ENCODE measurements around the gene FMNL2. TPM values are rescaled to one million over a fixed set of nuclear protein-coding genes. Genes with fewer than 3 reads are reported as not detected.
"Not testable (repeated sequence)": the region's sequence is repeated elsewhere in the genome, so short reads cannot be mapped to it uniquely, and the experiment has no call there.

Gene FMNL2
- total RNA-seq, 1 donor from 2014 or later: 6.1 TPM

DNA sequence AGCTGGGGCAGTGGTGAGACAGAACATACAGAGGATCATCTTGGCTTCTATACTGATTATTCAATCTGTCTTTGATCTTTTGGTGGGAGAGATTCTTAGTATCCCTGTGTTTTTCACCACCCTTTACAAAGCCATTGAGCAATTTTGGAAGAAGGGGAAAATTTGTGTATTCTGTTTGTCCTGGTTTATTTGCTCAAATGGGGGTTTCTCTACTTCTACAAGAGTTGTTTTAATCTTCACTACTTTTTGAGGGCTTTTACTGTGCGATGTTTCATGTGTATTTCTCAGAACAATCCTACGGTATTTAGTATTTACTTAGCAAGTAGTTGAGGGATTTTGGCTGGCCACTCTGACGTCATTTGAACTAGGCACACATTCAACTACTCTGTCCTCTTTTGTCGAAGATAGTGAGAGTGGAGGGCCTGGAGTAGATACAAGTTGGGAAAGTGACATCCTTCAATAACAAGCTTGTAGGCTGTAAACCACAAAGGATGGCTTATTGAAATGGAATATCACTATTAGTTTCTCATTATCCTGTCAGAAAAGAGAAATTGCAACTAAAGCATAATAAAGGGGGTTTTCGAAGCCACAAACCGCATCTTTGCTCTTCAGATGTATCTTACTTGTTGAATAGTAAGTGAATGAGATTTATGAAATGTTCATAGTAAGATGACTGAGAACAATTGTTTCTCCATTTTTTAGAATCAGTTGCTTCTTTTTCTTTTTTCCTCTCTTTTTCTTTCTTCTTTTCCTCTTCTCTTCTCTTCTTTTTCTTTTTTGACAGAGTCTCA is 24.8 kb downstream of the FMNL2 start:
- ATAC-seq (ENCODE audit: poor library complexity) (peak; percentile 75), DNase-seq (no peak)
- intact Hi-C loops (cut with DNase I): no loop called here

DNA sequence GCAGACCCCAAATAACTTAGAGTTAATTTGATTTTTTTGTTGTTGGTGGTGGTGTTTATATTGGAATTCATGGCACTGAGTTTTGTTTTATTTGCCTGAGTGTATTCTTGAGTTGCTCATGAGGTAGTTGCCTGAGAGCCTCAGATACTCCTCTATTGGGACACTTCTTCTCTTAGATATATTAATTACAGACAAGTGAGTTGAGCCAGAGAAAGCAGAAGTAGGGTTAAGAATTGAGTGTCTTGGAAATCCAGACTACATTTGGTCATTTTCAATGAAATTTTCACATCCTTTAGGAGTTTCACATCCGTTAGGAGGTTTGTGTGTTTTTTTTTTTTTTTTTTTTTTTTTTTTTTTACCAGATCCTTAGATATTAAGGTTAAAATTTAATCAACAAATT is 29.0 kb downstream of the FMNL2 start:
- DNase-seq (no peak), ATAC-seq (ENCODE audit: poor library complexity) (no peak)
- intact Hi-C loops (cut with DNase I): no loop called here

DNA sequence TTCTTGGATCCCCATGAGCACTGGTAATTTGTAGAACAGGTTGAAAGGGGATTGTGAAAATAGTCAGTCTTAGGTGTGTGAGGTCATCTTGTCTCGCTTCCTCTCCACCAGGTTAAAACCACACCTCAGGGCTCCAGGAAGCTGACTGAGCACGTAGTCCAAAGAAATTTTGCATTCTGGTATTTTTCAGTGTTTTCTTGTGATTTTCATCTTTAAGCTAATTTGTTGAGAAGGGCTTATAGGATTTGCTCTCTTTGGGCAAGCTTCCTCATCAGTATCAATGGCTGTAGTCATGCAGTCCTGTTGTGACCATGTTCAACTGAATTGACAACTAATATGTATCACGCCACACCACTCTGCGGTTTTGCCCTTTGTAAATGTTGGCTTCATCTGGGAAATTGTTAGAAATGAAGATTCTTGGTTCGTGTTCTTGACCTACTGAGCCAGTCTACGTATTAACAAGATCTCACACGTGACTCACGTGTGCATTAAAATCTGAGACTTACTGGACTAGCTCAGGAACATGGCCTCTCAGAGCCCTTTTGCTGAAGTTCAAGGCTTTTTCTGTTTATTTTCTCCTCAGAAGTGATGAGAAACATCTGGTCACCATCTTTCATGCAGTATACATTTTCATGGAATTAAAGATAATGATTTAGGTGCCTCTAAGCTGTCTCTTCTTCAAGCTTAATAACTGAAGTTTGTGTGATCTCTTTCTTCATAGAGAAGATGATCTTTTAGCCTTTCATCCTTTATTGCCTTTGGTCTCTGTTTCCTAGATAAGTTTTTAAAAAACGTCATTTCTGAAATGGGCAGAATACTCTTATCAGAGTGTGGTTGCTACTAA is 32.8 kb downstream of the FMNL2 start:
- no peak for ATAC-seq (ENCODE audit: poor library complexity)
- intact Hi-C loops (cut with DNase I): no loop called here
- DNase-seq: no peak

DNA sequence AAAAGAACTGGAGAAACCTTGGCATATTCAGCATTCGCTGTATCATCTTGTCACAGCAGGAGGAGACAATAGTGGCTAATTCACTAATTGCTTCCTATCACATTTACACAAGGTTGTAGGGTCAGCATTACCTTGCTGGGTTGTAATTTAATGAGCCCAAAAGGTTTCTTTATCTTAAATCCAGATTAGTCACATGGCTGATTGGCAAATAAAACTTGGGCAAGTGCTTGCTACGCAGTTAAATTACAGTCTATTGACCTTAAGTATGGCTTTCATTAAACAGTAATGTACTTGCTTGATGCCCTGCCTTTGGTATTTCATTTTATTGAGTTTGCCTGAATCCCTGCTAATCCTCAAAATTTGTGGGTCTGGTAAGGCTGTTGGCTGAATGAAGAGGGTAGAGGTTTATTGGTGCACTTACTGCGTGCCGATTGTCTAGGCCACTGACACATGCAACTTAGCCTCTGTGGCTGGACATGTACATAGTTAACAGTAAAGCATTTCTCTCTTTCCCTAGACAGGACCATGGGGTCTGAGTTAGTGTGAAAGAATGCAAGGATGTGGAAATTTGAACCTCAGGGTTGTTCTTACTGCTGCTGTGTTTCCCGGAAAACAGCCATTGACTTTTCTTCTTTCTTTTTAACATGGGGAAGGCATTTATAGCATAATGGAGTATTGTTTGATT is 34.3 kb downstream of the FMNL2 start:
- intact Hi-C loops (cut with DNase I): no loop called here
- DNase-seq (no peak), ATAC-seq (ENCODE audit: poor library complexity) (no peak)

DNA sequence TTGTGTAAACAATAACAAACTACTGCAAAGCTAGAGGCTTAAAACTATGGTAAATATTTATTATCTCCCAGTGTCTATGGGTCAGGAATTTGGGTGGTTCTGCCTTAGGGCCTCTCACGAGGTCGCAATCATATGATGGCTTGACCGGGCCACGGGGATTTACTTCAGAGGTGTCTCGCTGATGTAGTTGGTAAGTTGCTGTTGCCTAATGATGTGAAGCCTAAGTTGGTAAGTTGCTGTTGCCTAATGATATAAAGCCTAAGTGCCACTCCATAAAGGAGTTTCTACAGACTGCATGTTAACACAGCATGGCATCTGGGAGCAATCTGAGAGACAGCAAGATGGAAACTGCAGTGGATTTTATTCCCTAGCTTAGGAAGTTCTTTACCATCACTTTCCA is 35.8 kb downstream of the FMNL2 start:
- ATAC-seq (ENCODE audit: poor library complexity) (no peak), DNase-seq (no peak)
- intact Hi-C loops (cut with DNase I): no loop called here

DNA sequence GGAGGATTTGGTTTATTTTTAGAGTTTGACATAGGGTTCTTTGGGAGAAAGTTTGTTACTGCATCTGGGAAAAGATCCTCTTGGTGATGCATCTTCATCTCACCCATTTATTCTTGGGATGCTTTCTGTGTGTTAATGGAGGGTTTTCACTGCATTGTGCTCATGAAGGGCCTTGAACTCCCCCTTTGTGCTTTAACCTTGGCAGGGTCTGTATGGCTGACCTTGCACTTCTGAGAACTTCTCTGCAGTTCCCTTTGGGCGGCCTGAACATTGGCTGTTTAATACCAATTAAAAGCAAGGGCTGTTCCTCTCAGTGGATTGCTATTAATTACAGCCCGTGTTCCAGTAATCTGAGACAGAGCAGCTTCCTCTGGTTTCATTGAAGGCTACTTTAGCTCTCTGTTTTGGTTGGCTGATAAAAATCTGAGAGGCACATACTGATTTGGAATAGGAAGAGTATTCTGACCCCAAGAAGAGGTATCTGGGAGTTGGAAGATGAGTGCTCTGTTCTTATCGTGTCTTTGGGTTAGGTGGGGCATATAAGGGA is 37.5 kb downstream of the FMNL2 start:
- DNase-seq: no peak
- ATAC-seq (ENCODE audit: poor library complexity): no peak
- intact Hi-C loops (cut with DNase I): no loop called here

DNA sequence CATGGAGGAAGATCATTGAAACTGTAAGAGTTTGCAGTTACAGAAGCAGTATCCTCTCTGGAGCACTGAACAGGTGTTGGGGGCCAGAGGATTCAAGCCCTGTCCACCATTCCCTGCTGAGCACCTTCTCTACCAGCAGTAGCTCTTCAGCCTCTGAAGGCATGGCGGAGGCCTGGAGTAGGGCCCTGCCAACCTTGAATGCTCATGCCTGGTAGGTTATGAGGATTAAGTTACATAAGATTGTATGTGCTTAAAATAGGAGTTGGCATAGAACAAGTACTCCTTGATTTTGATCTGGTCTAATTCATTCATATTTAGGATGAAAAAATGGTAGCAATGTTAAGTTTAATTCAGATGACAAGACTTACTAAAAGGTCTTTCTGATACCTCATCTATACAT is 40.2 kb downstream of the FMNL2 start:
- DNase-seq: no peak
- no peak for ATAC-seq (ENCODE audit: poor library complexity)
- intact Hi-C loops (cut with DNase I): no loop called here

DNA sequence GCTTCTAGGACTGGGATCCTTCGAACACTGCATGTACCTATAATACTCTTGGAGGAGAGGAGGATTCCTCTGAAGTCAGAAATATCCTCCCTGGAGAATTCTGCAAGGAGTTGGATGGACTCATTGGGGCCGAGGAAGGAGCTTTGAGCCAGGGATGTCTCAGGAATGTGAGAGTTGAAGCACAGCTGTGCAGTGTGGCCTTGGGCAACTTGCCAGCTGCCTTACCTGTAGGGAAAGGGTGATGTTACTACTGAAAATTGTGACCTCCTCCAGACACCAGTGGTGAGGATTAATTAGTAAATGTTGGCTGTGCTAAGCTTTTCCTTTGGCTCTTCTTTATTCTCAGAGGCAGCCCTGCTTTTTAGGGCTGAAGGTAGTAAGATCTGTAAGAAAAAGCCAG is 41.4 kb downstream of the FMNL2 start:
- intact Hi-C loops (cut with DNase I): no loop called here
- no peak for DNase-seq

DNA sequence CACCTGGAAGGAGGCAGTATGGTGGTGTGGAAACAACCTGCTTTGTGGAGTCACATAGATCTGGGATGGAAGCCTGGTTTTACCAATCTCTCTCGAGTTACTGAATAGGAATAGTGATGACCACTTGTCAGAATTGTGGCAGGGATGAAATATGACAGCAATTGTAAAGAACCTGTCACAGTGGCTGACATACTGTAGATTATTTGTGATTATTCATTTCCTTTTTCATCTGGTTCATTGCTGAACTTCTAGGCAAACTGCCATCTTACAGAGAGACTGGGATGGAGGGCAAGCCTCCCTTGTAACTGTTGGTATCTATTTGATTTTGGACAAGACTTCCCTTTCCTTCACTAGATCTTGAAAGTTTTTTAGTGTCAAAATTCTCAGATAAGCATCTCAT is 42.0 kb downstream of the FMNL2 start:
- intact Hi-C loops (cut with DNase I): no loop called here
- DNase-seq (no peak), ATAC-seq (ENCODE audit: poor library complexity) (no peak)

More for the DNA sequence above, 41.4 kb downstream of the FMNL2 start:
- no peak for ATAC-seq (ENCODE audit: poor library complexity)

DNA sequence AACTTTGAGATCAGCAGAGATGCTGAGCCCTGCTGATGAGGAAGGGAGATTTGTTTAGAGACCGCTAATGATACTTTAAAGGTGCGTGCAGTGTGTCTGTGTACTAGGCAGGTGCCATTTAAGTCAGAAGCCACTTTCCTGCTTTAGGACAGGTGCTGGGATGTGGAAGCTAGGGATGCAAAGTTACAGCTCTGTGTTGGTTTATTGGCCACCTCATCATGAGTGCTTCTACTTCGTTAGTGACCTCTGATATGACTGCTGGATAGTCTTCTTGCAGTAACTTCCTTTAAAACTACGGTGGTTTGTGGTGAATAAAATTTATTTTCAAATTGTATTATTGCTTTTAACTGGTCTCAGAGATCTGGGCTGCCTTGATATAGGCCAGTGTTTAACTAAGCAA is 44.1 kb downstream of the FMNL2 start:
- no peak for DNase-seq
- ATAC-seq (ENCODE audit: poor library complexity): no peak
- intact Hi-C loops (cut with DNase I): no loop called here

DNA sequence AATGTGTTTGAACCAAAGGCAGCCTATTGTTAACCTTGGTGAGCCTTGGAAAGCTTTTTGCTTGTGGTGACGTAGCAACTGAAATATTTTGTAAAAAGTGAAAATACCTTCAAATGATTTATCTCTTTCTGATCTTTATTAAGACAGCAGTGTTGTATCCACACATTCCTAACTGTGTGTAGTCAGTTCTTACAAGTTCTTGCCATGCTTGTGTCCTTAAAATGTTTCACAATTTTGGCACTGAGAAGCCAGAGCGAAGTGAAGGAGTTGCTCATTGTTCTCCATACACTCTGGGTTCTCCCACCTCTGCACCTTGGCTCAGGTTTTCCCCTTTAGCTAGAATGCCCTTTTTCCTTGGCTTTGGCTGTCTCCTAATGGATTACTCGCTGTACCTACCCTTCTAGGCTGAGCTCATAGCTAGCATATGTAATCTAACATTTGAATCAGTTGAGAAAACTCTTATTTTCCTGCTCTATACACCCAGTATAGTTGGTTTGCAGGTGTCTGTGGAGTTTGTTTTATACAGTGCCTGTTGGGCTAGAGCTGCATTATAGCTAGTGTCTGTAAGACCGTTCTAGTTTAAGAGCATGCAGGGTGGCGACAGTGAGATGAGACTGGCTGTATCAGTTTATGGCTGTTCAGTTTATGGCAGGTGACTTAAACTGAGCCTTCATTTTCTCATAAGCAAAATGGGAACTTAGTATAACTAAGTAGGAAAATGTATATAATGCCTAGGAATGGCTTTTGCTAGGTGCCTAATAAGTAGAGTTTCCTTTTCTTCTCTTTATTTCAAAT is 45.5 kb downstream of the FMNL2 start:
- intact Hi-C loops (cut with DNase I): no loop called here
- DNase-seq (no peak), ATAC-seq (ENCODE audit: poor library complexity) (no peak)

DNA sequence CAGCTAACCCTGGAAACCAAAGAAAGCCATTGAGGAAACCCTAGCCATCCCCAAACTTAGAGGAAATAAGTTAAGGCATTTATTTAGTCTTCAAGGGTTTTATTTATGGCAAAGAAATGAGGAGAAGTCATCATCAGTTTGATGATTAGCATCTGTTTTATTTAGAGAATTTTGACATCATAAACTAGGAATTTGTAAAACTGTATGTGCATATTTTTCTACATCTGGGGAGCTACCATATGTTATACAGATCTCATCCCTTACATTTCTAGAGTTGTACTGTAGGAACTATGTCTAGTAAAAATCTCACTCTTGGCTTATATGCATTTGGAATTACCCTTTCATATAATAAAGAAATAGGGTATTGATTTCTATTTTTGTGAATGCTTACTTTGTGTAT is 48.7 kb downstream of the FMNL2 start:
- intact Hi-C loops (cut with DNase I): no loop called here
- DNase-seq (no peak), ATAC-seq (ENCODE audit: poor library complexity) (no peak)

DNA sequence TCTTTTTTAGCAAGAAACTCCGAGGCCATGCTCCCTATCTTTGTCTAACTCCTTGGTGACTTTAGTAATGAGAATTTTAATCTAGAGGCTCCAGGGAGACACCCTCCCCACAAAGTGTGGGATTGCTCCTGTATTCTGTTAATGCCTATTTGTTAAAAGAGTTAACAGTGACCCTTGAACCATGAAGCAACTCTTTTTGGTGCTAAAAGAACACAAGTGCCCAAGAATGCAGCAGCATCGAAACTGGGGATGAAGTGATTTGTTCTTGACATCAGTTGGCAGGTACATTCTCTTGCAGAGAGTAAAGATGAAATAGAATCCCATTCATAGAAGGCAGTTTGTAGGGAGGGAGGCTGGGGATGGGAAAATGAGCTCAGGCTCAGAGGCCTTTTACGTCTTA is 50.0 kb downstream of the FMNL2 start:
- ATAC-seq (ENCODE audit: poor library complexity) (no peak), DNase-seq (no peak)
- intact Hi-C loops (cut with DNase I): no loop called here

DNA sequence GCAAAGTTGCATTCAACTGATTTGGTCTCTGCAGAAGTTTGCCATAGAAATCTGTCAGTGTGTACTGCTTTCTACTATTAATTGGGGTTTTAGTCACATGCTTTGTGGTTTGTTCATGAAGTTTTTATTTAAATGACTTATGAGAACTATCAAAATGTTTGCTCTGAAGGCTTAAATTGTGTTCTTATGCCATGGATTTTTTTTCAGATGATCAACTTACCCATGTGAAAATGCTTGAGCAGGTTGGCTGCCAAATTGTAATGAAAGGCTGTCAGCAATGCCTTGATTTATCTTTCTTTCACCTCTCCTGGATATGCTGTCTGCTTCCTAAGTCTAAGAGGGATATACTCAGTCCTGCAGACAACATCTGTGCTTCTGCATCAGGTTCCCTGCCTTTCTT is 50.7 kb downstream of the FMNL2 start:
- no peak for ATAC-seq (ENCODE audit: poor library complexity)
- DNase-seq: no peak
- intact Hi-C loops (cut with DNase I): no loop called here

DNA sequence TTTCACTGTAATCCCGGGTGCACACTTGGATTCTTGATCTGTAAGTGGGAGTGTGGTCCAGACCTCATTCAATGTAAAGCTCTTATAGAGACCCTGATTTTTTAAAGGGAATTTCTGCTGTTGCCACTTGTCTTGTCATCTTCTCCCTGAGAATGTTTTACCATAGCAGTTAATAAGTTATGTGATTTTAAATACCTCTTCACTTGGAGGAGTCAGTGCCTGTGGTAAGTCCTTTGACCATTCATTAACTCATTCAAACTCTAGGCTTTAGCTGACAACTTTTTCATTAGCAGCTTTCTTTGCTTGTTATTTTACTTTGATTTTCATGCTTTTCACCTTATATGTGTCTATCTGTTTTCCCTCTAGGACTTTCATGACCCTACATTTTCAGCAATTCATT is 51.3 kb downstream of the FMNL2 start:
- no peak for ATAC-seq (ENCODE audit: poor library complexity)
- intact Hi-C loops (cut with DNase I): no loop called here
- no peak for DNase-seq

DNA sequence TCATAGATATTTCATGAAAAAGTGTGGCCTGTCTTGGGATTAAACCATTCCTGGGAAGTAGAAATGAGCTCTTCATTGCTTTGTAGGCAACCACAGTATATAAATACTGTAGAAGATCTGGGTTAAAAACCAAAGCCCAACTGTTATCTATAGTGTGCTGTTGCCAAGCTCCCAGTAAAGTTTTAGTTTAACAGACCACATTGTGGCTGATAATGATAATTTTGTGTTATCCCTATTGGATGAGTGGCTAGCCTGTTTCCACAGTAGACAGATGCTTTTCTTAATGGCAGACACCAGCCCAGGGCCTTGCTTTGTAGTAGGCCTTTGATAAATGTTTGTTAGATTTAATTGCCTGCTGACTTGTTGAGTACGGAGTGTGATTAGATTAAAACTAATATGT is 52.1 kb downstream of the FMNL2 start:
- intact Hi-C loops (cut with DNase I): no loop called here
- DNase-seq (no peak), ATAC-seq (ENCODE audit: poor library complexity) (no peak)

DNA sequence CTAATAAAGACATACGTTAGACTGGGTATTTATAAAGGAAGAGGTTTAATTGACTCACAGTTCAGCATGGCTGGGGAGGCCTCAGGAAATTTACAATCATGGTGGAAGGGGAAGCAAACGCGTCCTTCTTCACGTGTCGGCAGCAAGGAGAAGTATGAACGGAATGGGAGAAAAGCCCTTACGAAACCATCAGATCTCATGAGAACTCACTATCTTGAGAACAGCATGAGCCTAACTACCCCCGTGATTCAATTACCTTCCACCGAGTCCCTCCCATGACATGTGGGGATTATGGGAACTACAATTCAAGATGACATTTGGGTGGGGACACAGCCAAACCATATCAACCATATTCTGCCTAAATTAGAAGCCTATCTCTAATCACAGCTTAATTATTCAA is 53.3 kb downstream of the FMNL2 start:
- intact Hi-C loops (cut with DNase I); DNase-seq; ATAC-seq (ENCODE audit: poor library complexity): not testable (repeated sequence)

DNA sequence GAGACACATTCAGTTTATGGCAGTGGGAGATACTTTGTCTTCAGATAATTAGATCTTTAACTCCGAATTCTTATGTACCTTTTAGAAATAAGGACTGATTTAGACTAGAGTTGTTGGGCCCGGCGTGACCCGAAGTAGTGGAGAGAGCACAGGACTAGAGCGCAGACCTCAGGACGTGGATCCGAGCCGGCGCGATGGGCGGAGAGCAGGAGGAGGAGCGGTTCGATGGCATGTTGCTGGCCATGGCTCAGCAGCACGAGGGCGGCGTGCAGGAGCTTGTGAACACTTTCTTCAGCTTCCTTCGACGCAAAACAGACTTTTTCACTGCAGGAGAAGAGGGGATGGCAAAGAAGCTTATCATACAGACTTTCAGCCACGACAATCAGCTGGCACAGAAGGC is 54.5 kb downstream of the FMNL2 start:
- no peak for ATAC-seq (ENCODE audit: poor library complexity)
- intact Hi-C loops (cut with DNase I): no loop called here
- no peak for DNase-seq

DNA sequence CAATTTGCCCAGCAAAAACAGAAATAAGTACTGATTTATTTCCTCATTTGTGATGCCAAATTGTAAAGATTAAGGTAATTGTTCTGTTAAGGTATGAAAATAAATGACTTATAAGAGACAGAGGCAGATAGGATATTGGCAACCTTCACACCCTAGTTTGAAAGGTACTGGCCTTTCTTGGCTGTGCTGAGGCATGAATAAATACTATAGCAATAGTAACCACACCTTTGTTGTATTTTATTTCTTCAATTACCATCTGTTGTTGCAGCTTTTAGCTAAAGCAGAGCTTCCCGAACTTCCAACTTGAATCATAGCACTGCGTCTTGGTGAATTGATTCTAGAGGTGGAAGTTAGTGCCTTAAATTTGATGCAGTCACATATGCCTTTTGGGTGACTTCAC is 55.9 kb downstream of the FMNL2 start:
- intact Hi-C loops (cut with DNase I): no loop called here
- DNase-seq (no peak), ATAC-seq (ENCODE audit: poor library complexity) (no peak)

Measured in Right ventricle myocardium superior (tissue), 1 donor.